ENCODE data around the gene RAB6A.

RAB6A gene

DNA sequence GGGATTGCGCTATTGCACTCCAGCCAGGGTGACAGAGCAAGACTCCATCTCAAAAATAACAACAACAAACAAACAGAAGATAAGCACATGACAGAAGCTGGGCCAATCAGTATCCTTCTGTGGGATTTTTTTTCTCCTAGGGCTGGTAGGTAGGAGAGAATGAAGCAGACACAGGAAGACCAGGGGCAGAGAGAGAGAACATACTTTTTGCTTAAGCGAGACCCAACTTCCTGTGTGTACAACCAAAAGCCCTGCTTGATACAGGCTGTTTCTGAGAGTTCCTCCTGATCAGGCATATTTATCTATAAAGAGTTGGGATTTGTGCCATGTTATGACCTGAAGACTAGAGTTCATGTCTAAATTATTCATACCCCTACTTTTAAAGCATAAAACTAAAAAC lies 126.9 kb downstream of the RAB6A start:
- no peak for DNase-seq (ENCODE audit: low read depth in 2 of 3, low spot score in 1 of 3)

DNA sequence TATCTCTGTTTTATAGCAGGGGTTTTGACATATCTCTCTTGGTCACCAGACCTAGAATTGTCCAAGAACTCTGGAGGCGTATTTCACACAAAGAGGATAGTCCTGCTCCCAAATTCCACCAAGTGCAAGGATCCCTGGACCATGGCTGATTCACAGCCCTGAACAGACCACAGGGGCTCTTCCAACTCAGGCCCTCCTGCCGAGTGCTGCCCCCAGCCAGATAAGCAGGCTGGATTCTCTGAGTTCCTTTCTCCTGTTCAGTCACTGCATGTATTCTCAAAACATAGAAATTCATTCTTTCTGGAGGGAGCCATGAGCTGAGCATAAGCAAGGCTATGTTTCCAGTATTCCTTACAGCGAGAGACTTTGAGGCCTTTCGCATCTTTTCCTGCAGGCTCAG lies 127.9 kb downstream of the RAB6A start:
- DNase-seq (ENCODE audit: low read depth in 2 of 3, low spot score in 1 of 3), result no peak

- no peak for DNase-seq (ENCODE audit: low read depth in 2 of 3, low spot score in 1 of 3)
These were observed 131.0 kb downstream of the RAB6A start for GRCh38 chr11:73629907-73630306.

DNA sequence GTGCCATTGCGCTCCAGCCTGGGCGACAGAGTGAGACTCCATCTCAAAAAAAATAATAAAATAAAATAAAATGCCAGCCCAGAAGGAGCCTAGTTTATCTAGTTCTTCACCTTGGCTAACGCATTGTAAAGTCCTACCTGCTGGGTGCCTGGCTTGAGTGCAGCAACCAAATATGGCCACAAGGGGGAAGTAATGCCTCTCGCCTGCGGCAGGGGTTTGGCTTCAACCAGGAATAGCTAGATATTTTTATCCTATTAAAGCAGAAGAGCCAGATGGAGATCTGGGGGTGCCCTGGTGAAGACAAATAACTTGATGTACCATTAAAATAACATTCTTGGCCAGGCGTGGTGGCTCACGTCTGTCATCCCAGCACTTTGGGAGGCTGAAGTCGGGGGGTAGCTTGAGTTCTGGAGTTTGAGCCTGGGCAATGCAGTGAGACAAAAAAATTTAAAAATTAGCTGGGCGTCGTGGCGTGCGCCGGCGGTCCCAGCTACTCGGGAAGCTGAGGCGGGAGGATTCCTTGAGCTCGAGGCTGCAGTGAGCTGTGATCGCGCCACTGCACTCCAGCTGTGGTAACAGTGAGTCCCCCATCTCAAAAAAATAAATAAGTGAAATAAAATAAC lies 135.1 kb downstream of the RAB6A start:
- peak; percentile 38 to 68 (median 51) for DNase-seq (ENCODE audit: low read depth in 2 of 3, low spot score in 1 of 3)
